CD4-positive, alpha-beta T cell treated with Interleukin-21 for 1 hour (primary cell): ENCODE measurements around the gene RRP36.
A peak's percentile ranks its signal among the peaks of the same experiment; 100 is the strongest.
"Not testable (repeated sequence)": the region's sequence is repeated elsewhere in the genome, so short reads cannot be mapped to it uniquely, and the experiment has no call there.

Experiments used
- DNase-seq: peaks from one replicate; pipeline ENCODE4 v3.0.0-alpha.2; 2020

Gene RRP36

GRCh38 chr6:43040542-43041257, 19.3 kb downstream of the RRP36 start:
- no peak for DNase-seq

DNA sequence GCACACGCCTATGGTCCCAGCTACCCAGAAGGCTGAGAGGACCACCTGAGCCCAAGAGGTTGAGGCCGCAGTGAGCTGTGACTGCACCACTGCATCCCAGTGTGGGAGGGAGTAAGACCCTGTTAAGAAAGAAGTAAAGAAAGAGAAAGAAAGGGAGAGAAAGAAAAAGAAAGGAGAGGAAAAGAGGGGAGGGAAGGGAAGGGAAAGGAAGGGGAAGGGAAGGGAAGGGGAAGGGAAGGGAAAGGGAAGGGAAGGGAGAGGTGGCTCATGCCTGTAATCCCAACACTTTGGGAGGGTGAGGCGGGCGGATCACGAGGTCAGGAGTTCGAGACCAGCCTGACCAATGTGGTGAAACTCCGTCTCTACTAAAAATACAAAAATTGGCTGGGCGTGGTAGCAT, 20.1 kb downstream of the RRP36 start:
- DNase-seq = not testable (repeated sequence)

- DNase-seq = no peak
These were observed 21.9 kb downstream of the RRP36 start for GRCh38 chr6:43043310-43043709.

DNA sequence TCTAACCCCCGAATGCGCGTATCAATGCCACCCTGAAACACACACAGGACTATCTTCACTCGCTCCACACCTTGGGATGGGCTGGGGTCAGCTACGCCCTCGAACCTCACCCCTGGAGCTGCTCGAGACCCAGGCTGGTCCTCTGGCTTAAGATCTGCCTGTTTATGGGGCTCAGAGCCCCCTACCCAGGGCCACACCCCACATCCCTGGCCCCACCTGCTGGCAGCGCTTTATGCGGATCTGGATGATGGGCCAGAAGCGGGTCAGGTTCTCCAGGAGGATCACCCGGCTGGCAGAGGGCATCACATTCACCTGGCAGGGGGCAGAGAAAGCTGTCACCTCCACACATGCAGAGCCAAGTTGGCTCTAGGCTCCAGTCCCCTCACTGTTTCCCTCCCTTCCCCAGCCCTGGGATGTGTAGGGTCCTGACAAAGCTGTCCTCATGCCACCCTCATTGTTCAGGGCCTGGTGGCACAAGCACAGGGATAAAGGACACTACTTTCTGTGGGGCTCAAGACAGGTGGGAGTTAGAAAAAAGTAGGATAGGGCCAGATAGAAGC, 24.0 kb downstream of the RRP36 start:
- DNase-seq = no peak

GRCh38 chr6:43047998-43048397, 26.6 kb downstream of the RRP36 start:
- no peak for DNase-seq

DNA sequence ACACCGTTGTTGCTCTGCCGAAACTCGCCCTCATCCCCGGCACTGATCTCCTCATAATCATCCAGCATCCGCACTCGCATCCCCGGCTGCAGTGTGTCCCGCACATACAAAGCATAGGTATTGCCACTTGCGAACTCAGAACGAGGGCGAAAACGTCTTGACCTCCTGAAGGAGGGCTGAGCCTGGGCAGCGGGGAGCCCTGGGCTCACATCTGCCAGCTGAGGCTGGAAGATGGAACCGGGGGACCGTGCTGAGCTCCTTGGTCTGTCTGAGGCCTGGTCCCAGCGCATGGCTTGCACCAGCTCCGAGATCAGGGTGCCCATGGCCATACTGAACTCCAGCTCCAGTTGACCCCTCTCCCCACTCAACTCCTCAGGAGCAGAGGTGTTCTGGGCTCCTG, 29.6 kb downstream of the RRP36 start:
- no peak for DNase-seq

DNA sequence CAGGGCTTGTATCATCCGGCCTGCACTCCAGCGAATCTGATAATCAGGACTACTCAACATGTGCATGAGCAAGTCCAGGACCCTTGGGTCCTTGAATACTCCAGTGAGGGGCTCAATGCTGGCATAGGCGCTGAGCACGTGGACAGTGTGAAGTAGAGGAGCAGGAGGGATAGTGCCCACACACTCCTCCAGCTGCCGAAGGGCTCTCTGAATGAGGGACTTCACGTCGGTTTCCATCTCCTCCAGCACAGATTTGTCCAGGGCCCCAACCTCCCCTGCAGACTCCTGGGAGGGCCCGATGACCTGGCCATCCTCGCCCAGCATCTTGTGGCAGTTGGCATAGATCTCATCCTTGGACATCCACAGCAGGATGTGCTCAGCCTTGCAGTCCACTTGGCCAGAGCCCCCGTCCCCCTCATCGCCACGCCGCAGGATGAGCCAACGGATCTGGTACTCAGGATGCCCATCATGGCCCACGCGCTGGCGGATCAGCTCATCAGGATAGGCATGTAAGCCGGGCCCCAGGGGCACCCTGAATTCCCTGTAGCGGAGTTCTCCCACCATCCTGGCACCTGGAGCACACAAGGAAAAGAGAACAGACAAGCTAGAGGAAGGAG, 30.9 kb downstream of the RRP36 start:
- DNase-seq = no peak

DNA sequence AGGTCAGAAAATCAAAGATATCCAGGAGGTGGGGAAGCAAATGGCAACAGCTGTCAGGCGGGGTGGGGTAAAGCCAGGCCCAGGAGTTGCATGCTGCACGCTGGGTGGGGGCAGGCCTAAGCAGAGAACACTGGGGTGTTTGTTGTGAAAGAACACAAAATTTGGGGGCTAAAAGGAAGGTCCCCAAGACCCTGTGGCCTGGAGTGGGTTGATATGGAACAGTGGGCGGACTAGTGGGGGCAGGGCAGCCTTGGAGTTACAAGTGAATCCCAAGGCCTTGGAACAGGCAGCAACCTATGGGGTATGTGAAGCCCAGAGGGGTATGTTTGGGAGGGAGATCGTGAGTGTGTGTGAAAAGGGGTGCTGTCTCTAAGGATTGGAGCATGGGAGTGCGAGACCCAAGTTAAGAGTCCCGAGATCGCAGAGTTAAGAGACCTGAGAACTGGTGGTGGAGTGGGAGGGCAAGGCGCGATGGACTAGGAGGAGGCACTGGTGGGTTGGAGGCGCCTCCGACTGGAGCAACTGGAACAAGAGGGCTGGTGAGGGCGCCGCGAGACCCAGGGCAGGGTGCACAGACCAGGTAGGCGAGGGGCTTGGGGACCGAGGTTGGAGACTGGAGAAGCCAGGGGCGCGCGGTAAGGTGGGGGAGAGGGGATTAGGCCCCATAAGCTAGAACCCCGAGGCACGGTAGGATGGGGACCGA, 31.6 kb downstream of the RRP36 start:
- peak; percentile 10 for DNase-seq

DNA sequence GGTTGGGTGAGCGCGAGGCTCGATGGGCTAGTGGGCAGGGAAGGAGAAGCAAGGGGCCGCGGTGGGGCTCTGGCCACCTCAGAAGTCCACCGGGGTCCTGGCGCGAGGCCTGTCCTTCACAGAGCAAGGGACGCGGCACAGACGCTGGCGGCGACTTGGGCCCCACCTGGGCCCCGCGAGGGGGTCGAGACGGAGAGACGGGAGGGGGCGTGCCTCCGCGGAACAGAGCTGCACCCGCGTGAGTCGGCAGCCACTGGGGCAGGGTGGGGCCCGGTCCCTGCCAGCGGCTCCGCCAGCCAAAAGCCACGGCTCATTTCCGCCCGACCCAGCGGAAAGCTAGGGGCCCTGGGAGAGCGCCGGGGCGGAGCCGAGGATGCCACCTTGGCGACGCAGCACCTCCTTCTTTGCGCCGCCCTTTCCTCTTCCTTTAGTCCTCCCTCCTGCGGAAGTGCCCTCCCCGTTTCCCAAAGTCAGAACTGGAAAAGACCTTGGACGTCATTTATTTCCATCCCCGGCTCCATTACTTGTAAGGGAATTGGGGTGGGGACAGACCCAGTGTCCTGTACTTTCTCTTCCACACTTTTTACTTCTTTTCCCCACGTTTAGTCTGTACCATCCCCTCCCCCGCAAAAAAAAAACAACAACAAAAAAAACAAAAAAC, 32.3 kb downstream of the RRP36 start, which contains the start of gene CUL7:
Gene CUL7, minus strand, starts transcription at position 307 of the 661 bp plus-strand sequence. CDS start 1,063 bp downstream, outside the sequence.
- peak; percentile 91 for DNase-seq

DNA sequence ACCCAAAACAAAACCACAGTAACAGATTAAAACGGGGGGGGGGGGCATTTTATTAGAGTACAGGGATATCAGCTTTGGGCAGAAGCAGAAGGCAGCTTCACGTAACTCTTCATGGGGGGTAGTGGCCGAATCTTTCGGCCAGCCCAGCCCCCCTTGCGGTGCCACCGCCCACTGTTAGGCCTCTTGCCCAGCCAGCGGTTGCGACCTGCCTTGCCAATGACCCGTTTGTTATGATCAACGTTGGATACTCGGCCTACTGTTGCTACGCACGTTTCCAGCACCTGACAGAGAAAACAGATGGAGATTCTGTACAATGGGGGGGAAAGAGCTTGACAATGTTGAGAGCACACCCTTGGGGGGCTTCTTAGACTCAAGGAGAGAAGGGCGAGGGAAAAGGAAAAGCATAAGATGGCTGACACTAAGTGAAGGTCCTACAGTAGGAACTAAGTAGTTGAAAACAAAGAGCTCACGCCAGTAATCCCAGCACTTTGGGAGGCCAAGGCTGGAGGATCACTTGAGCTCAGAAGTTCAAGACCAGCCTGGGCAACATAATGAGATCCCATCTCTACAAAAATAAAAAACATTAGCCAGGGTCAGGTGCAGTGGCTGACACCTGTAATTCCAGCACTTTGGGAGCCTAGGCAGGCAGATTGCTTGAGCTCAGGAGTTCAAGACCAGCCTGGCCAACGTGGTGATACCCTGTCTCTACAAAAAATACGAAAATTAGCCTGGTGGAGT, 33.0 kb downstream of the RRP36 start:
- DNase-seq = no peak

GRCh38 chr6:43055966-43056365, 34.5 kb downstream of the RRP36 start:
- no peak for DNase-seq

DNA sequence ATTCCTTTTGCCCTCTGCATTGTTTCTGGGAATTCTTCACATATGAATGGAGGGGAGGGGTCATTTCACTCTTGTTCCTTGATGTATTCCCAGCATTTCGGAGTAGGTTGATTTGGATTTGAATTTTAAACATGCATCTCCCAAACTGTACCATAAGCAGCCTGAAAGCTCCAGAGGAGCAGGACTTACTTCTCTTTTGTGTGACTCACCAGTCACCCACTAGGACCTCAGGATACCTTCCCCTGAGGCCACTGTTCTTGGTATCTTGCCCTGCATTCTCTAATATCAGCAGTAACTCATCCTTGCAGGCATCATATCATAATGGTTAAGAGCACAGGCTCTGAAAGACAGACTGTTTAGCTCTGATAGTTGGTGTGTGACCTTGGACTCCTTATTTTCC, 37.1 kb downstream of the RRP36 start:
- DNase-seq = no peak

GRCh38 chr6:43059168-43060033, 38.0 kb downstream of the RRP36 start, which contains the start of the genes KLC4 and MRPL2:
TSS of gene KLC4 (plus strand) at chr6:43059631. CDS start at chr6:43061336, 1,705 bp downstream.
TSS of gene MRPL2 (minus strand) at chr6:43059434. CDS start at chr6:43059381, 53 bp downstream.
- DNase-seq = peak; percentile 99

DNA sequence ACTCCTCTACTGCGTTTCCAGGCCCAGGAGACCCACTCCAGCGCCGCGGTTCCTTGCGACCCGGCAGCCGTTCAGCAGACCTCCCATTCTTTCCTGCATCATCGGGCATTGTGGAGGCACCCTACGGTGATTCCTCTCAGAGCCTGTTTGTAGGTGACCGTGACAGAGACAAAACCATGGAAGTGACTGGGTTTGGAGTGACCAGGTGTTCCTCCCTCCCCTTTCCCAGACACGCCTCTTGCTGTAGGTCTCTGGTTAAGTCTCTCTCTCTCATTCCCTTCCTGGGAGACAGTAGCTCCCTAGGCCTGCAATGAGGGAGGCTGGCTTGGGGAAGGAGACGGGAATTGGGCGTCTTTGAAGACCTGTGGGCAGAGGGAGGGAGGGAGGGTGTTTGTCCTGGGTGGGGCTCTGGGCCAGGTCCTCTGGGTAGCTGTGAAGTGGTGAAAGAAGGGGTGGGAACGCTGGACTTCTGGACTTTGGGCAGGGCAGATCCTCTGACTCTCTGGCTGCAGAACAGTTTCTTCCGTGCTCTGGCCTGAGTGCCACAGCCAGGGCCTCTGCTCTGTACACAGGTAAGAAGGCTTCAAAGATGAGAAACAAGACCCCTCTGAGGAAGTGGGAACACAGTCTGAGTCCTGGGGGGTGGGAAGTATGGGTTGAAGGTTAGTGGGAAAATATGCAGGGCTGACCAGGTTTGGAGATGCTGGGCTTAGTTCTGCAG, 38.8 kb downstream of the RRP36 start:
- DNase-seq = no peak

DNA sequence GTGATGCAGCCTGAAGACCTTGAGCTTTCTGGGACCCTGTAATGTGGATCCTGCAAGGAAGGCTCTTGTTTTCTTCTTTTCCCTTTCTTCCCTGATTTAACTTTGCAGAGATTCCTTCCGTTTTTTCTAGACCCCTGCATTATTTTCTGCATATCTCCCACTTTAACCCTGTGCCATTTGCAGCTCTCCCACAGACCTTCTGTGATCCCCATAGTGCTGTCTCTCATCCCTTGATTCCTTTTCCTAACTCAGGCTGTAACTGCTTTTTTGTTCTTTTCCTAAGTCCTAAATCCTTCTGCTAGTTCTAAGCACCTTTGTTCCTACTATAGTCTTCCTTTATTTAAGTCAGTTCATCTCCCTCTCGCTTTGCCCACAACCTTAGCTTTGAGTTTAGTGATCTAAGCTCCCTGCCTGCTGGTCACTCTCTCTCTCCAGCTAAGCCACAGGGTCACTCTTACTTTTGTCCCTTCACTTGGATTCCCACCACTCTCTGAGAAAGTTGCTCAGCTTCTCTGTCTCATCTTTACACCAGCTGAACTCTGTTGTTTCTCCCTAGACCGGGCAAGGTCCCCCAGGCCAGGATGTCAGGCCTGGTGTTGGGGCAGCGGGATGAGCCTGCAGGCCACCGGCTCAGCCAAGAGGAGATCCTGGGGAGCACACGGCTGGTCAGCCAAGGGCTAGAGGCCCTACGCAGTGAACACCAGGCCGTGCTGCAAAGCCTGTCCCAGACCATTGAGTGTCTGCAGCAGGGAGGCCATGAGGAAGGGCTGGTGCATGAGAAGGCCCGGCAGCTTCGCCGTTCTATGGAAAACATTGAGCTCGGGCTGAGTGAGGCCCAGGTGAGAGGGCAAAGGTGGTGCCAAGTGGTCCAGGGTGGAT, 39.6 kb downstream of the RRP36 start:
- no peak for DNase-seq

DNA sequence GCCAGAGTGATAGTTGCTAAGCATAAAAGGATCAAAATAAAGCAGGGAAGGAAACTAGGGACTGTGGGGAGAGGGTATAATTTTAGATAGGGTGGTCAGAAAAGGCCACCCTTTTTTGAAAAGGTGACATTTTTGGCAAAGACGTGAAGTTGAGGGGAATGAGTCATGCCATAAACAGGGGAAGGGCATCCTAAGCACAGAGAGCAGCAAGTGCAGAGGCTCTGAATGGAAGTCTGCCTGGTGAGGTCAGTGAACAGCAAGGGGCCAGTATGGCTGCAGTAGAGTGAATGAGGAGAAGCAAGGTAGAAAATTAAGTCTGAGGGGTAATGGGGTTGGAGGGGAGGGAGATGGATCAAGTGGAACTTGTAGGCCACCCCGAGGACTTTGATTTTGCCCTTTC, 40.4 kb downstream of the RRP36 start:
- no peak for DNase-seq

DNA sequence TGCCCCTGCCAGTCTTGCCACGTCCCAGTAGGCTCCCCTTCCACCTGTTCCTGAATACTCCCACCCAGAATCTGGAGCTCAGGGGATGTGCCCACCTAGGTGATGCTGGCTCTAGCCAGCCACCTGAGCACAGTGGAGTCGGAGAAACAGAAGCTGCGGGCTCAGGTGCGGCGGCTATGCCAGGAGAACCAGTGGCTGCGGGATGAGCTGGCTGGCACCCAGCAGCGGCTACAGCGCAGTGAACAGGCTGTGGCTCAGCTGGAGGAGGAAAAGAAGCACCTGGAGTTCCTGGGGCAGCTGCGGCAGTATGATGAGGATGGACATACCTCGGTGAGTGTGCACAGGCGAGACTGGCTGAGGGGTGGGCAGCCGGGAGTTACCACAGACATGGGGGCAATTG, 41.4 kb downstream of the RRP36 start:
- no peak for DNase-seq

GRCh38 chr6:43070028-43070632, 48.7 kb downstream of the RRP36 start:
- DNase-seq = peak; percentile 46
